Stimulated activated memory B cell treated with anti-CD40 and anti-IgM and Interleukin-4, amounts not matched to agents 10 μg/mL and 1 μg/mL and 100 μg/mL, for 72 hours (primary cell): ENCODE results near the gene TLR10.
"Not testable (repeated sequence)": the region's sequence is repeated elsewhere in the genome, so short reads cannot be mapped to it uniquely, and the experiment has no call there.

Experiments used
- ATAC-seq: fragments of 150-1000 bp; cut with Tn5 transposase; 2 replicates; pipeline ENCODE4 v1.10.0; 2021
- H3K27ac Mint-ChIP-seq: one replicate; pipeline ENCODE4 v1.8.0; 2022; ENCODE audit warnings: mild to moderate bottlenecking, mixed read lengths
- H3K27me3 Mint-ChIP-seq: one replicate; pipeline ENCODE4 v1.8.0; 2022; ENCODE audit warnings: mixed read lengths
- H3K36me3 Mint-ChIP-seq: one replicate; pipeline ENCODE4 v1.8.0; 2022; ENCODE audit warnings: mixed read lengths
- H3K4me1 Mint-ChIP-seq: one replicate; pipeline ENCODE4 v1.8.0; 2022; ENCODE audit warnings: mixed read lengths
- H3K4me3 Mint-ChIP-seq: one replicate; pipeline ENCODE4 v1.8.0; 2022; ENCODE audit warnings: mild to moderate bottlenecking, moderate library complexity, mixed read lengths
- H3K9me3 Mint-ChIP-seq: one replicate; pipeline ENCODE4 v1.8.0; 2022; ENCODE audit warnings: mixed read lengths

The TLR10 gene

DNA sequence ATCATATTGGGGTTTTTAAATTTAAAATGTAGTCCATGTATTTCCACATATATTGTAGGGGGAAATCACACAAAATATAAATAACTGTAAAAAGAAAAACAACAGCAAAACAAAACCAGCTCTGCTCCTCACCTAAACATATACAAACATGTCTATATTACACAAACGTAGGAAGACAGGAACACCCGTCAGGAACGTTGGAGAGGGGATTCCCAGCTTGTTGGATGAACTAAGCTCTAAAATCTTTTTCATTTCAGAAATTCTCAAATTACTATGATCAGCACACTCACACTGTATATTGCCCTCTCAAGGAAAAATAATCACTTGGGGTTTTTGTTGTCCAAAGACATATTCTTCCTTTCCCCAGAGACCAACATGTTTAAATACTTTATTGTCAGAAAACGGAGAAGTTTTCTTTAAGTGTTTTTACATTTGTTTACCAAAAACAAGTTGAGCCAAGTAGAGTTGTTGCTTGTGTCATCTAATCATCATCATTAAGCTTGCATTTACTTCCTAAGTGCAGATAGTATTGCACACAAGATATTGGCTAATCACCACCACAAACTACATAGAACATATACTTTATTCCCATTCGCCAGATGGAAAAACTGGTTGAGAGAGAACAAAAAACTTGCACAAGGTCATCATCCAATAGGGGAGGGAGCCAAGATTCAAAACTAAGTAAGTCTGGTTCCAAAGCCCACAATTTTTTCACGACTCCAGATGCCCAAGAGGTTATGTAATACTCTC, 2.4 kb upstream of the TLR10 start:
- Mint-ChIP-seq H3K4me1 (peaks cover 37% of the 10 kb centered on the region), H3K27me3 (no peaks in the 10 kb centered on the region), H3K9me3 (peaks cover 14% of the 10 kb centered on the region), H3K4me3 (no peak overlapping the region), H3K27ac (peak overlapping the region; percentile 83), H3K36me3 (peaks cover 23% of the 10 kb centered on the region)
- no peak for ATAC-seq

DNA sequence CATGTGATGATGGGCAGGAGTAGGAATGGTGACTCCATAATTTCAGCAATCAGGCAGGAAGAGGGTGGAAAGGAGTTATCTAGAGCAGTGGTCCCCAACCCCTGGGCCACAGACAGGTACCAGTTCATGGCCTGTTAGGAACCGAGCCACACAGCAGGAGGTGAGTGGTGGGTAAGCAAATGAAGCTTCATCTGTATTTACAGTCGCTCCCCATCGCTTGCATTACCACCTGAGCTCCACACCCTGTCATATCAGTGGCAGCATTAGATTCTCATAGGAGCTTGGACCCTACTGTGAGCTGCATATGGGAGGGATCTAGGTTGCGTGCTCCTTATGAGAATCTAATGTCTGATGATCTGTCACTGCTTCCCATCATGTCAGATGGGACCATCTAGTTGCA, 1.4 kb upstream of the TLR10 start:
- peaks cover 45% of the 10 kb centered on the region for H3K4me1 Mint-ChIP-seq
- H3K36me3 Mint-ChIP-seq: peaks cover 26% of the 10 kb centered on the region
- no peak for ATAC-seq
- H3K27ac Mint-ChIP-seq: peak overlapping the region; percentile 73
- H3K4me3 Mint-ChIP-seq: no peak overlapping the region
- no peaks in the 10 kb centered on the region for H3K27me3 Mint-ChIP-seq
- peaks cover 11% of the 10 kb centered on the region for H3K9me3 Mint-ChIP-seq

DNA sequence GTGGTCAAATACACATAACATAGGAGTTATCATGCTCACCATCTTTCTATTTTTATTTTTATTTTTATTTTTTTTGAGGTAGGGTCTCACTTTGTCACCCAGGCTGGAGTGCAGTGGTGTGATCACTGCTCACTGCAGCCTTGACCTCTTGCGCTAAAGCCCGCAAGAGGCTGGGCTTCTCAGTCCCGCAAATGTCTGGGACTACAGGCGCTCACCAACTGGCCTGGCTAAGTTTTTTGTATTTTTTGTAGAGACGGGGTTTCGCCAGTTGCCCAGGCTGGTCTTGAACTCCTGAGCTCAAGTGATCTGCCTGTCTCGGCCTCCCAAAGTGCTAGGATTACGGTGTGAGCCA, 295 bp upstream of the TLR10 start:
- Mint-ChIP-seq H3K4me1 (peaks cover 49% of the 10 kb centered on the region), H3K36me3 (peaks cover 30% of the 10 kb centered on the region), H3K27ac (peak overlapping the region; percentile 98), H3K4me3 (no peak overlapping the region), H3K27me3 (no peaks in the 10 kb centered on the region), H3K9me3 (peaks cover 10% of the 10 kb centered on the region)
- ATAC-seq: no peak

DNA sequence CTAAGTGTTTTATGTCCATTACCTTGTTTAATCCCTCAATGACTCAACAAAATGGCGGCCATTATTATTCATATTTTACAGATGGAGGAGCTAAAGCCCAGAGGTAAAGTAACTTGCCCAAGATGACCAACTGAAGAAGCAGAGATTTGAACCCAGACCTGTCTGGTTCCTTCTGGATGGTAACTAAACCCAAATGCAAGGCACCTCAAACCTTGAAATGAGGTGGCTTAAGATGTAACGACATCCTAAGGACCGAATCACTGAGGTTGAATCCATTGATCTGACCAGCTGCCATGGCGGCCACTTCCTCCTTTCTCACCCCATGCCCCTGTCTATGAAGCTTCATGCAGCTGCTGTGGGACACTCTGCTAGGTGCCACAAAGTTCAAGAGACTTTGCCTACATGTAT, 932 bp downstream of the TLR10 start:
- H3K4me1 Mint-ChIP-seq: peaks cover 56% of the 10 kb centered on the region
- ATAC-seq: peak; percentile 63
- no peaks in the 10 kb centered on the region for H3K27me3 Mint-ChIP-seq
- peaks cover 10% of the 10 kb centered on the region for H3K9me3 Mint-ChIP-seq
- H3K4me3 Mint-ChIP-seq: peak overlapping the region; percentile 86
- H3K27ac Mint-ChIP-seq: peak overlapping the region; percentile 98
- H3K36me3 Mint-ChIP-seq: peaks cover 39% of the 10 kb centered on the region

- Mint-ChIP-seq H3K27me3 (no peaks in the 10 kb centered on the region), H3K4me3 (peak overlapping the region; percentile 84), H3K36me3 (peaks cover 43% of the 10 kb centered on the region), H3K27ac (peak overlapping the region; percentile 98), H3K4me1 (peaks cover 59% of the 10 kb centered on the region), H3K9me3 (peaks cover 9% of the 10 kb centered on the region)
- peak; percentile 49 for ATAC-seq
Measured at GRCh38 chr4:38780833-38781484, 1.8 kb downstream of the TLR10 start.

- Mint-ChIP-seq H3K27me3 (no peaks in the 10 kb centered on the region), H3K27ac (peak overlapping the region; percentile 98), H3K9me3 (peaks cover 6% of the 10 kb centered on the region), H3K4me3 (peak overlapping the region; percentile 79), H3K36me3 (peaks cover 53% of the 10 kb centered on the region), H3K4me1 (peaks cover 58% of the 10 kb centered on the region)
- ATAC-seq: no peak
Measured at GRCh38 chr4:38779790-38780189, 3.0 kb downstream of the TLR10 start.

GRCh38 chr4:38777925-38778324, 4.9 kb downstream of the TLR10 start:
- Mint-ChIP-seq H3K4me1 (peaks cover 61% of the 10 kb centered on the region), H3K36me3 (peaks cover 67% of the 10 kb centered on the region), H3K27ac (peak overlapping the region; percentile 77)
- not testable (repeated sequence) for H3K9me3 Mint-ChIP-seq, ATAC-seq, H3K4me3 Mint-ChIP-seq, H3K27me3 Mint-ChIP-seq

GRCh38 chr4:38775326-38775725, 7.5 kb downstream of the TLR10 start:
- Mint-ChIP-seq H3K9me3 (peaks cover 14% of the 10 kb centered on the region), H3K27ac (peak overlapping the region; percentile 49), H3K4me1 (peaks cover 64% of the 10 kb centered on the region), H3K27me3 (no peaks in the 10 kb centered on the region), H3K36me3 (peaks cover 75% of the 10 kb centered on the region), H3K4me3 (no peak overlapping the region)
- ATAC-seq: no peak

DNA sequence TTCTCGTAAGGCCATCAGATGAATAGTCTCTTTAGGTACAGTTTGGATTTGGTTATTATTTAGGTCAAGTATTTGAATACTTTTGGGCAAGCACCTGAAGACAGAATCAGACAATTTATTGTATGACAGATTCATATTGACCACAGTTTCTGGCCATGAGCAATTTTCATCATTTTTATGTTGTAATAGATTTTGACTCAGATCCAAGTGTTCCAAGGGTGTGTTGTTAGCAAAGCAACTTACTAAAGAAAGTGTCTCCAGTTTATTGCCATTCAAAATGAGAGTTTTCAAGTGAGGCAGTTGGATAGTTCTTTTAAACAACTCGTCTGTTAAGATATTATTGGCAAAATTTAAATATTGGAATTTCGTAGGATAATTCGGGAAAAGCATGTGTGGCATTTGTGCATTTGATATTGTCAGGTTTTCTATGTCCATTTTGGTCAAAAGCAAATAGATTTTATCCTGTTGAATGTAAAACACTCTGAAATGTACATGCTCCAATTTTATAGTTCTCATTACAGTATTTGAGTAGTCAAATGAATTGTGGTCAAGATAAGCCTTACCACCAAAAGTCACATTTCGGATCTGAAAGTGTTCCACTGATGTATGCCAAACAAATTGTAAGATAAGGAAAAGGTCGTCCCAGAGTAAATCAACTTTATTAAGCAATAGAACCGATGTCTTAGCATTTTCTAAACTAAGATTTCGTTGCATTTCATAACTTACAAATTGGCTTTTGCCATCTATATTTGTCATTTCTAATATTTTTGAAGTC, 8.4 kb downstream of the TLR10 start:
- ATAC-seq: no peak
- Mint-ChIP-seq H3K27ac (peak overlapping the region; percentile 49), H3K36me3 (peaks cover 66% of the 10 kb centered on the region), H3K9me3 (peaks cover 14% of the 10 kb centered on the region), H3K27me3 (no peaks in the 10 kb centered on the region), H3K4me1 (peaks cover 65% of the 10 kb centered on the region), H3K4me3 (no peak overlapping the region)

DNA sequence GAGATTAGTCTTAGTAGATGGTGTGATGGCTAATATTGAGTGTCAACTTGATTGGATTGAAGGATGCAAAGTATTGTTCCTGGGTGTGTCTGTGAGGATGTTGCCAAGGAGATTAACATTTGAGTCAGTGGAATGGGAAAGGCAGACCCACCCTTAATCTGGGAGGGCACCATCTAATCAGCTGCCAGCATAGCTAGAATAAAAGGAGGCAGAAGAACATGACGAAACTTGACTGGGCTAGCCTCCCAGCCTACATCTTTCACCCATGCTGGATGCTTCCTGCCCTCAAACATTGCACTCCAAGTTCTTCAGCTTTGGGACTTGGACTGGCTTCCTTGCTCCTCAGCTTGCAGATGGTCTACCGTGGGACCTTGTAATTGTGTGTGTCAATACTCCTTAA, 12.5 kb downstream of the TLR10 start:
- not testable (repeated sequence) for H3K4me3 Mint-ChIP-seq, H3K27me3 Mint-ChIP-seq, ATAC-seq
- Mint-ChIP-seq H3K36me3 (peaks cover 66% of the 10 kb centered on the region), H3K9me3 (peaks cover 14% of the 10 kb centered on the region), H3K4me1 (peaks cover 66% of the 10 kb centered on the region), H3K27ac (peak overlapping the region; percentile 78)

- H3K27ac Mint-ChIP-seq: peak overlapping the region; percentile 78
- H3K36me3 Mint-ChIP-seq: peaks cover 65% of the 10 kb centered on the region
- H3K9me3 Mint-ChIP-seq: peaks cover 14% of the 10 kb centered on the region
- H3K4me3 Mint-ChIP-seq: no peak overlapping the region
- peaks cover 64% of the 10 kb centered on the region for H3K4me1 Mint-ChIP-seq
- ATAC-seq: peak; percentile 59
- H3K27me3 Mint-ChIP-seq: no peaks in the 10 kb centered on the region
Measured at GRCh38 chr4:38769857-38770256, 12.9 kb downstream of the TLR10 start.

DNA sequence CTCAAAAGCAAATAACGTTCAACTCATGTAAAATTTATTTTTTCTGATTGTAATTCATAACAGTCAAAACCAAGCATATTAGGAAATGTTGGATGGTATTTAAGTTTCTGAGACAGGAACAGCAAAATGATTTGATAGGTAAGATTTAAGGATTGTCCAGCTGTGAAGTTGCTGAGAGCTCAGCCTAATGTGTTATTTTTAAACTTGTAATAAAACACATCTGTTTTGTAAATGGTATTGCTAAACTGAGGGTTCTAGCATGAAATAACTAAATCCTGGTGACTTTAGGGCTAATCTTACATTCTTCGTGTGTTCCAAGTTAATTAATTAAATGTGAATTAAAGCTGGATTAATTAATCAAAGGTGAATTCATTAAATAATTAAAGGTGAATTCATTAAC, 13.3 kb downstream of the TLR10 start:
- peaks cover 61% of the 10 kb centered on the region for H3K4me1 Mint-ChIP-seq
- peaks cover 61% of the 10 kb centered on the region for H3K36me3 Mint-ChIP-seq
- H3K27me3 Mint-ChIP-seq: no peaks in the 10 kb centered on the region
- H3K9me3 Mint-ChIP-seq: peaks cover 12% of the 10 kb centered on the region
- ATAC-seq: no peak
- peak overlapping the region; percentile 78 for H3K27ac Mint-ChIP-seq
- peak overlapping the region; percentile 36 for H3K4me3 Mint-ChIP-seq

DNA sequence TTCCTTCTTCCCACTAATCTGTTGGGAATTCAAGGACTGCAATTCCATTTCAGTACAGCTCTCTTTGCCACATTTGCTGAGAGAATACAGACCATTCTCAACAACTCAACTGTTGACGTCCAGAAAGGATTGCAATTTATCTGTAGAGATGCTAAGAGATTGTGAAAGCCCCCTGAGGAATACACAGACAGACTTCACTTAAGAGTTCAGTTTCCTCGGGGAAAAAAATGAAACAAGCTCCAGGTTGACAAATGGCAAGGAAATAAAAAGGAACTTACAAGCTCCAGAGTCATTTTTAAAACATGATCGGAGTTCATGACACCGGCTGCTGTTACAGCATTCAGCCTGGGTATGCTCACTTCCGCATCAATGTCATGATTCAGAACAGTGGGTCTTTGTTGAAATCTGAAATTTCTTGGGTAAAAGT, 13.8 kb downstream of the TLR10 start:
- peak overlapping the region; percentile 78 for H3K27ac Mint-ChIP-seq
- peaks cover 56% of the 10 kb centered on the region for H3K36me3 Mint-ChIP-seq

GRCh38 chr4:38766940-38767339, 15.8 kb downstream of the TLR10 start:
- not testable (repeated sequence) for ATAC-seq, H3K4me3 Mint-ChIP-seq, H3K27me3 Mint-ChIP-seq
- peaks cover 74% of the 10 kb centered on the region for H3K4me1 Mint-ChIP-seq
- peak overlapping the region; percentile 78 for H3K27ac Mint-ChIP-seq
- peaks cover 11% of the 10 kb centered on the region for H3K9me3 Mint-ChIP-seq
- peaks cover 45% of the 10 kb centered on the region for H3K36me3 Mint-ChIP-seq

More for the DNA sequence above, 13.8 kb downstream of the TLR10 start:
- peak; percentile 65 for ATAC-seq
- peaks cover 11% of the 10 kb centered on the region for H3K9me3 Mint-ChIP-seq
- peaks cover 63% of the 10 kb centered on the region for H3K4me1 Mint-ChIP-seq
- peak overlapping the region; percentile 36 for H3K4me3 Mint-ChIP-seq
- no peaks in the 10 kb centered on the region for H3K27me3 Mint-ChIP-seq

- Mint-ChIP-seq H3K4me1 (peaks cover 78% of the 10 kb centered on the region), H3K27me3 (no peaks in the 10 kb centered on the region), H3K27ac (peak overlapping the region; percentile 73), H3K9me3 (peaks cover 6% of the 10 kb centered on the region), H3K36me3 (peaks cover 36% of the 10 kb centered on the region), H3K4me3 (no peak overlapping the region)
- no peak for ATAC-seq
Measured at GRCh38 chr4:38765382-38765781, 17.4 kb downstream of the TLR10 start.
